MM.1S (cell line): Measurements from ENCODE around the gene GRIN1.

ENCODE experiments used
- CTCF ChIP-seq: fragments of 300-600 bp; sonication (generic); IDR thresholded peaks from 2 replicates; pipeline ENCODE4 v1.5.1; 2016; ENCODE audit warnings: antibody characterized with exemption, low read length, mixed read lengths
- EZH2 ChIP-seq: fragments of 300-600 bp; sonication (generic); optimal IDR thresholded peaks from 2 replicates; pipeline ENCODE3; 2017; ENCODE audit warnings: low read depth, mild to moderate bottlenecking, antibody characterized with exemption, low read length, mixed read lengths
- EZH2phosphoT487 ChIP-seq: fragments of 300-600 bp; sonication (generic); IDR thresholded peaks from 2 replicates; pipeline ENCODE4 v1.6.1; 2018; ENCODE audit warnings: antibody characterized with exemption, low read length

GRCh38 chr9:137128158-137128861, 10.6 kb upstream of the GRIN1 start:
- TF ChIP-seq EZH2 = no peak
- no peak for TF ChIP-seq CTCF
- TF ChIP-seq EZH2phosphoT487 = no peak
